Gastrocnemius medialis (tissue), 4 donors: Measurements from ENCODE around the gene KCTD7.
A peak's percentile ranks its signal among the peaks of the same experiment; 100 is the strongest.
"Not testable (repeated sequence)": the region's sequence is repeated elsewhere in the genome, so short reads cannot be mapped to it uniquely, and the experiment has no call there.

Source experiments
- CTCF ChIP-seq, 5 experiments: fragments of 450-650 bp in 3 of 5; fragments of 200-600 bp in 2 of 5; sonication (generic) in 2 of 5; IDR thresholded peaks in 4 of 5; conservative IDR thresholded peaks in 1 of 5; 1 replicate in 4 of 5; 2 replicates in 1 of 5; pipeline ENCODE4 v1.5.1; 2016 to 2019; ENCODE audit warnings: antibody characterized with exemption in 5 of 5, mild to moderate bottlenecking in 3 of 5, moderate library complexity in 3 of 5
- POLR2A ChIP-seq, 2 donors: fragments of 450-650 bp; IDR thresholded peaks; one replicate each; pipeline ENCODE4 v1.6.1; 2017; ENCODE audit warnings: antibody characterized with exemption in 2 of 2, mild to moderate bottlenecking in 2 of 2, moderate library complexity in 2 of 2

DNA sequence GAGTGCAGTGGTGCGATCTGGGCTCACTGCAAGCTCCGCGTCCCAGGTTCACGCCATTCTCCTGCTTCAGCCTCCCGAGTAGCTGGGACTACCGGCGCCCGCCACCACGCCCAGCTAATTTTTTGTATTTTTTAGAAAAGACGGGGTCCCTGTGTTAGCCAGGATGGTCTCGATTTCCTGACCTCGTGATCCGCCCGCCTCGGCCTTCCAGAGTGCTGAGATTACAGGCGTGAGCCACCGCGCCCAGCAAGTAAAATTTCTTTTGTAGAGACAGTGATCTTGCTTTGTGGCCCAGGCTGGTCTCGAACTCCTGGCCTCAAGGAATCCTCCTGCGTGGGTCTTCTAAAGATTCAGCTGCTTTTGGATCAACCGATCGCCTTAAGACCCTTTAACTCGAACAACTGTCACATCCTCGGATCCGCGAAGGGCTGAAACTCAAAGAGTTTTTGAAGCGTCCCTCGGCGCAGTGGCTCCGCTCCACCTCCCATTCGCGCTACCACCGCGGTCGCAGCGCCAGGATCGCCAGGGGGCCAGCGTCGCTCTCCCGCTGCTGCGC, 25.1 kb downstream of the KCTD7 start:
- TF ChIP-seq CTCF (IDR thresholded peaks at IDR 0.05 in 4 of 5, conservative IDR thresholded peaks at IDR 0.05 in 1 of 5): peak in 2 of 5 experiments; percentile 12 to 32
- TF ChIP-seq POLR2A (IDR thresholded peaks at IDR 0.05): not testable (repeated sequence)
